GM21515 (cell line): ENCODE data around the gene FHAD1.

Source experiments
- ATAC-seq: cut with Tn5 transposase; IDR thresholded peaks from one replicate; pipeline ENCODE4 v1.9.1; 2021; ENCODE audit not compliant: unreplicated experiment

FHAD1 gene

DNA sequence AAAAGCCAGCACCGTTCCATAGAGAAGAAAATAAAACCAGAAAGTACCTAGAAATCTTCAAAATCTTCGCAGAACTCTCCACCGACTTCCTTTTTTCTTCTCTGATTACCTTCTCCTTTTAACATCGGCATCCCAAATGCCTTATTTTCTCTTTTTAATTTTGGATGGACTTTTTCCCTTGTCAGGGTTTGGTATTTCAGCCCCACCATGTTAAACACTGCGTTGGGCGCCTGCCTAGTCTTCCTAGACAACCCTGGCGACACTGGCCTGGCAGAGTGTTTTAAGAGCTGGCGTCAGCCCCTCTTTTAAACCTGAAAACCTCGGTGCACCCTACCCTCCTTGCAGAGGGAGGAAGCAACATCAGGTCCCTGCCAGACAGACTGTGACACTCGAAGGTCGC lies 96.7 kb downstream of the FHAD1 start:
- ATAC-seq, result no peak

DNA sequence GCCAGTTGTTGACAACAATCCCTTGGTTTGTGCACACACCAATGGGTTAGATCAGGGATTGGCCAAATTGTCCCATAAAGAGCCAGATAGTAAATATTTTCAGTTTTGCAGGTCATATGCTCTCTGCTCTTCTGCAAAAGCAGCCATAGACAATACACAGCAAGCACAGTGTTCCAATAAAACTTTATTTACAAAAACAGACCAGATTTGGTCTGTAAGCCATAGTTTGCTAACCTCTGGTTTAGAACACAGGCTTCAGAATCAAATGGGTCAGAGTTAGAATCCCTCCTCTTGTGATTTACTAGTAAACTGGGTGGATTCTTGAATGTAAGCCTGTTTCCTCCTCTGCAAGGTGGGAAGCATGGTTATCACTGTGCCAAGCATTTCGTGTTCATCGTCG lies 97.4 kb downstream of the FHAD1 start:
- no peak for ATAC-seq

DNA sequence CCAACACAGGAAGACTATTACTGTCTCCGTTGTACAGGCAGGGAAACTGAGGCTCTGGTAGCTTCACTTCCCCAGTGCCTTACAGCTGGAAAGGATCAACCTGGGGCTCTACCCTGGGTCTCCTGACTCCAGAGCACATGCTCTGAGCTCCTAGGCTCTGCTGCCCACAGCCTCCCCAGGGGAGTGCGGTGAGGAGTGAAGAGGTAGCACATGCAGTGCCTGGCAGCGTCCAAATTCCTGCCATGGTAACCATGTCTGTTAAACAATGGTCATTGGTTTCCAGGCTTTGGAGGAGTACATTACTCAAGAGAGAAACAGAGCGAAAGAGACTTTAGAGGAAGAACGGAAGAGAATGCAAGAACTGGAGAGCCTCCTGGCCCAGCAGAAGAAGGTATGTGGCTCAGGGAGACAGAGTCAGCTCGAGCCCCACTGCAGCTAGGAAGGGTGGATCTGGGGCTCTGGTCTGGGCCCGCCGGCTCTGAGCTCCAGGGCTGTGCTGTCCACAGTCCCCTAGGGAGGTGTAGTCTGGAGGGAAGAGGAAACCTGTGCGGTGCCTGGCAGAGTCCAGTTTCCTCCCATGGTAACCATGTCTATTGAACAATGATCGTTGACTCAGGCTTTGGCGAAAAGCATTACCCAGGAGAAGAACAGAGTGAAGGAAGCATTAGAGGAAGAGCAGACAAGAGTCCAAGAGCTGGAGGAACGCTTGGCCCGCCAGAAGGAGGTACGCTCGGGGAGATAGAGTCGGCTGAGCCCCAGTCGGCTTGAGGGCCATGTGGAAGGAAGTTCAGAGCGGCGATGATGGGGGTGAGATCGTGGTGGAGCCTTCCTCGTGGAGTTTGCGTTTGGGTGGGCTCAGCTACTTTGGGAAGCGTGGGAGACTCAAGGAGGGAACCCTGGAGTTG lies 98.0 kb downstream of the FHAD1 start:
- ATAC-seq, result no peak

DNA sequence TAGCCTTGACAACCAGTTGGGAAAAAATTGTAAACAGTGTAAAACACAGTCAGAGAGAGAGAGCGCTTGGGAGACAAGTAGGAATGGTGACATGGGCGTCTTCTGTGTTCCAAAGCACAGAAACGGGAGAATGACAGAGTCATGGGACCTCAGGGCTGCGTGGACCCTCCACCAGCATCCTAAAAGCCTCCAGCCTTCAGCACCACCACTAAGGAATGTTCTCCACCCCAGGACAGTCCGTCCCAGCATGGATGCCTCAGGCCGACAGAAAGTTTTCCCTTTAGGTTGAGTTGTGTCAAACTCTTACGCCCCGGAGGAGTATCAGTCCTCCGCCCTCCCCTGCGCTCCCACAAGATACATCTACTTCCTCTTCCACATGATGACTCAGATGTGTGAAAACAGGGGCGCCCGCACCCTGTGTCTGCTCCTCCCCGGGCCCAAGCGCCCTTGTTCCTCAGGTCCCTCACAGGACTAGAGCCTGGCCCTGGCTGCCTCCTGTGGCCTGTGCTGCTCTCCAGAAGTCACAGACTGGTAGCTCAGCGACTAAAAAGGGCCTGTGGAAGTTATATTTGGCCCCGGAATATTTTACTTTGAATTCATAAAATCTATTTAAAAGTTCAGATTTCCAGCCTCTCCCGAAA lies 98.8 kb downstream of the FHAD1 start:
- no peak for ATAC-seq

DNA sequence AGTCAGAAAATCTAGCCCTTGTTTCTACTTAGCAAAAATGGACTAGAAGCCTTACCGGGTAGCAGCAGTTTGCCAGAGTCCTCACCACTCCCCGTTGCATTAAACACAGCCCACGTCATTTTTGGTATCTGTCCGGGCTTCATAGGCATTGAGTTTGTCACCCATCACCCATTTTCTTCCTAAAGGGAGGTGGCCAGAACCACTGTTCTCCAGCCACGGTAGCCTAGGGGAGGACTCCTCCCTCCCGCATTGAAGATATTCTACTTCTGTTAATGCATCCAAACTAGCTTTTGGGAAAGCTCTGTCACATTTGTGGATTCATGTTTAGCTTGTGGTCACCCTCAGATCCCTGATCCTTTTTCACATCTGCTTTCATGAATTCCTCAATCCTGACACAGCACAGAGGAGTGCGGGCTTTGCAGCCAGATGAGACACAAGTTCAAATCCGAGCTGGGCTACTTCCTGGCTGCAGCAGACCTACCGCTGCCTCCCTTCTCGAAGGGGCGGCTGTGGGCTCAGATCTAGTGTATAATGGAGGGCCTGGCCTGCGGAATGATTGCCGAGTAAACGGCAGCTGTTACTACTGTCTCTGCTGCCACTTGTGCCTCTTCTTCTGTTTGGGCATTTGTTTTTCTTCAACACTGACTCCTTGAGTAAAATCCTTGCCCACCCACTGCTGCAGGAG lies 99.5 kb downstream of the FHAD1 start:
- ATAC-seq, result no peak

DNA sequence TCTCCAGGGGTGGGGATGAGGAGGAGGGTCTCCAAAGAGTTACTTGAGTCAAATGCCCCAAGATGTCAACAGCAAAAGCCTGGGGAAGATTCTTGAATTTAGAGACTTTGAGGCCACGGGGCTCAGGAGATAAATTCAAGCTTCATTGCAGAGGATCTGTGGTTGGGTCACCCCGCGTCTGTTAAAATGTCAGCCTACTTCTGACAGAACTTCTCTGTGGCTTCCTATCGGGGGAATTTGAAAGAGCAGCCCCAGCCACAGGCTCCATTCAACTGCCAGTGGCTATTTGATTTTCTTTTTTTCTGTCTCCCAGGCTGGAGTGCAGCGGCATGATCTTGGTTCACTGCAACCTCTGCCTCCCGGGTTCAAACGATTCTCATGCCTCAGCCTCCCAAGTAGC lies 100.2 kb downstream of the FHAD1 start:
- ATAC-seq, result no peak

DNA sequence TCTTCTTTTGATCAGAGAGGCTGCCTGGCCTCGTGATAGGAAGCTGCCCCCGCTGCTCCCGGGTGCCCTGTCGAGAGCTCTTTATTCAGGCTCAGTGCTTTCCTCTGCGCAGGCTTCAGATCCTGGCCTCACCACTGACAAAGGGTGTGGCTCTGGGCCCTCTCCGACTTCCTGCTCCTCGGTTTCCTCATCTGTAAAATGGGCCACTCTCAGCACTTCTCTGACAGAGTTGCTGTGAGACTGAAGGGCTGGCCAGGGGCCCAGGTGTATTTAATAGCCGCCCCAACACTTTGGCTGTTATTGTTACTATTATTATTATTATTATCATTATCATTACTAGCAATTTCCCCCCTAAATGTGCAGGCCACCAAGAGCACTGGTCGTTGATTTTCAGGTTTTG lies 101.6 kb downstream of the FHAD1 start:
- no peak for ATAC-seq

DNA sequence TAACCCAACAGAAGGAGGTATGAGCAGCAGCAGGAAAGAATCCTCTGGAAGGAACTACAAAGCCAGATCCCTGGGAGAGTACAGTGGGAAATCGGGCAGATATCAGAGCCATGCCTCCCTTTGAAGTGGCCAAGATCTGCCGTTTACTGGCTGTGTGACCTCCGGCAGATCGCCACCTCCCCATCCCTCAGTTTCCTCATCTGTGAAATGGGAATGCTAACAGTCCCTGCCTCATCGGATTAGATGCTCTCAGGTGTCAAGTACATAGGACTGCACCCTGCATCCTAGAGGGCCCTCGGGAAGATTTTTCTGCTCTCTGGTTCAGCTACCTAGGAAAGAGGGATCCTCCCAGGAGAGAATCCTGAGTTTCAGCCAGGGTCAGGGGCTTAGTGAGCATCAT lies 102.1 kb downstream of the FHAD1 start:
- ATAC-seq, result no peak

DNA sequence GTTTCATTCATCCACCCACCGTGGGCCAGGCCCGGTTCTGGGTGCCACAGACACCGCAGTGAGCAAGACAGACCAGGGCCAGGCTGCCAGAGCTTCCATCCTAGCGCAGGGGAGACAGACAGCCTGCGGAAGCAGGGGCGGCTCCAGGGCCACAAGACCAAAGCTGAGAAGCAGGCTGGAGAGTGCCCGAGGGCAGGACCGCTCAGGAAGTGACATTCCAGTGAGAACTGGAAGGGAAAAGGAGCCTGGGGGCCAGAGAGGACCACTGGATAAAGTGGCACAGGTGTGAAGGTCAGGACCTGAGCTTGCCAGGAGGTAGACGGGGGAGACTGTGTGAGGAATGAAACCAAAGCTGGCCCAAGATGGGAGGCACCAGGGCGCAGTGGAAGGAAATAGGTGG lies 103.1 kb downstream of the FHAD1 start:
- ATAC-seq, result no peak

DNA sequence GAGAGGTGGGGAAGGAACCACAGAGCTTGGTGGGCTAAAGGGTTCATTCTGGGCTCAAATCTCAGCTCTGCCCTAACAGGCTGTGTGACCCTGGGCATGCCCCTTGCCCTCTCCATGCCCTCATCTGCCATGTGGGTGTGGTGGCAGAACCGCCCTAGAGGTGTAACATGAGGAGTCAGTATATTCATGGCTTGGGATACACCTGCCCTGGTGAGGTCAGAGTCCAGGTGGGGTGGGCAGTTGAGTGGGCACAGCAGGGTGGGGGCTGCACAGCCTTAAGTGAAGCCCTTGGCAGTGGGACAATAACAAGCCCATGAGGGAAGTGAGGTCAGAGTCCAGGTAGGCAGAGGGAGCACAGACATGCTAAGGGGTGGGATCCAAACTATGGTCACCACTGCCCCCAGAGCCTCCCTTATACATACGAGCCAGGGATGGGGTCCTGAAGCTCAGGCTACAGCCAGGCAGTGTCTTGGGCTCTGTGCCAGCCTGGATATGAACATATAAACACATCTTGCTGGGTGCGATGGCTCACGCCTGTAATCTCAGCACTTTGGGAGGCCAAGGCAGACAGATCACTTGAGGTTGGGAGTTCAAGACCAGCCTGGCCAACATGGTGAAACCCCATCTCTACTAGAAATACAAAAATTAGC lies 103.7 kb downstream of the FHAD1 start:
- ATAC-seq, result no peak

DNA sequence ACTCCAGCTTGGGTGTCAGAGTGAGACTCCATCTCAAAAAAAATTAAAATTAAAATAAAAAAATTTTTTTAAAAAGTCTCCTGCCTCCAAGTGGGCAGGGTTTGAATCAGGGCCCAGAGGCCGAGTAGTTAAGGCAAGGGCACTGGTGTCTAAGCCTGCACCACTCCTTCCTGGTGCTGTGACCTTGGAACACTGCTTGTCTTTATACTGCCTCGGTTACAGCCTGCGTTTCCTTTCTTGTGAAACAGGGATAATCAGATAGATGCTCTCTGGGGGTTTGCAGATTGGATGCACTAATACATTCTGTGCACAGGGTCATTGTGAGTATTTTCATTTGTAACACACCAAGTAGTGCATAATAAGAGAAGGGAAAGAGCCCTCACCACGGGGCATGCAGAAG lies 104.3 kb downstream of the FHAD1 start:
- no peak for ATAC-seq

DNA sequence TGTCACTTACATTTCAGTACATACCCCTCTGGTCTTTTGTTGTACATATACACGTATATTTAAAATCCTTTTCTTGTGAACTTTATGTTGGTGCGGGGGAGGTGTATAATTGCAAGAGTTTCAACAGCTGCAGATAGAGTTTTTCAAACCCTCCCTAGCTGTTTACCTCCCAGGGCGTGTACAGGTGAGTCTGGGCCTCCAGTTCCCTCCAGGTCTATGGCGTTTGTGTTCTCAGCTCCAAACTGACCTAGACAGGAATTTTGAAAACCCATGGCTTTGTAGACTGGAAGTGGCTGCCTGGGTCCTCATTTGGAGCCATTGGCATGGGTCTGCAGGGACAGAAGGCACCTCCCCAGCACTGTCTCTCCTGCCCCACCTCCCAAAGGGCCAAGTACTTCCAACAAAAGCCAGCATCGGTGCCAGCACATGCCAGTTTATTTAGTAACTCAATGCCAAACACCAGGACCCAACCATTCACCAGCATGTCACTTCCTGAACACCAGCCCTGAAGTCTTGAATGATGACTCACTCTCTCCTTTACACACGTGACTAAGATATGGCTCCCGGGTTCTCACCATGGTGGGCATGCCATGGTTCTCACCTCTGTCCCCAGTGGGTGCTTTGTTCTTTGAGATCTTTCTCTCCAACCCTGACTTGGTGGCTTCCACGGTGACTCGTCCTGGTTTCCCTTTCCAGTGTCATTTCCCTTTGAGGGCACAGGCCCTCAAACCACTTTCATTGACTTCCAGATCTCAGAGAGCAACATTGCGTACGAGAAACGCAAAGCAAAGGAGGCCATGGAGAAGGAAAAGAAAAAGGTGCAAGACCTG lies 105.3 kb downstream of the FHAD1 start:
- no peak for ATAC-seq

DNA sequence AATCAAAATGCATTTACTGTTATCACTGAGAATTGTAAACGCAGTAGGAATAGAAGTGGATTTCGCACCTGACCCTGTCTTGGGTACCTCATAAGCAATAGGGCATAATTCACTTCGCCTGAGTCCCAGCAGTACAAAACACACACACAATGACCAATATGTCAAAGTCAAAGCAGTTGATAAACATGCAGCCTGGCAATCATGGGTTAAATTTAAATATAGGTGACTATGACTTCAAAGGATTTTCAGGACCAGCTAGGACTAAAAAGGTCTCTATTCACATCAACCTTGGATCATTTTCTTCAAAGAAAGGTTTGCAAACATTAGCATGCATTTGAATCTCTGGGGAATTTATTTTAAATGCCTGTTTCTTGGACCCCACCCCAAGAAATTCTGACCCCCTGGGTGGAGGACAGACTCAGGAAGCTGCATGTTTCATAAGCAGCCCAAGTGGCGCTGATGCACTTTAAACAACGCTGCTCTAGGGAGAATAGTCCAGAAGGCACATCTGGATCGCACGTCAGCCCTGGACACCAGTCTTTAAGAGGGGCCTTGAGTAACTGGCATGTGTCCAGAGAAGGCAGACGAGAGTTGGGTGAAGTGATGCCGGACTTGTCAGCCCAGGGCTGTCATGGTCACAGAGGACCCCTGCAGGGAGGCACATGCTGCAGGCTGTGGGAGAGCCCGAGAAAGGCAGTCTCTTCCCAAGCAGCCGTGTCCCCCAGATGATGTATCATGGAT lies 107.0 kb downstream of the FHAD1 start:
- no peak for ATAC-seq

DNA sequence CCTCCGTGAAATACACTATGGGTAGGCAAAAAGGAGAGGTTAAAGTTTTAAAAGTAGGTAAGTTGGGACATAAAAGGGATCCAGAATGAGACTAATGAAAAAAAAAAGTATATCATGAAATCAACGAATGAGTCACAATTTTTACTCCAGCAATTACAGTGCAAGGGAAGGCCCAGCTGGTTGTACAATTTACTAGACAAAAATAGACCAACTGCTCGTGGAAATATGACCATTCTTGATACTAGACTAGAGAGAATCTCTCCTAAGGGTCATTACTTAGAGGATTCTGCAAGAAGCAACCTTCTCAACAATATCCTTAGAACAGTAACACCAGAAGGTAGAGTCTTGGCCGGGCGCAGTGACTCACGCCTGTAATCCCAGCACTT lies 107.5 kb downstream of the FHAD1 start:
- ATAC-seq, result no peak

DNA sequence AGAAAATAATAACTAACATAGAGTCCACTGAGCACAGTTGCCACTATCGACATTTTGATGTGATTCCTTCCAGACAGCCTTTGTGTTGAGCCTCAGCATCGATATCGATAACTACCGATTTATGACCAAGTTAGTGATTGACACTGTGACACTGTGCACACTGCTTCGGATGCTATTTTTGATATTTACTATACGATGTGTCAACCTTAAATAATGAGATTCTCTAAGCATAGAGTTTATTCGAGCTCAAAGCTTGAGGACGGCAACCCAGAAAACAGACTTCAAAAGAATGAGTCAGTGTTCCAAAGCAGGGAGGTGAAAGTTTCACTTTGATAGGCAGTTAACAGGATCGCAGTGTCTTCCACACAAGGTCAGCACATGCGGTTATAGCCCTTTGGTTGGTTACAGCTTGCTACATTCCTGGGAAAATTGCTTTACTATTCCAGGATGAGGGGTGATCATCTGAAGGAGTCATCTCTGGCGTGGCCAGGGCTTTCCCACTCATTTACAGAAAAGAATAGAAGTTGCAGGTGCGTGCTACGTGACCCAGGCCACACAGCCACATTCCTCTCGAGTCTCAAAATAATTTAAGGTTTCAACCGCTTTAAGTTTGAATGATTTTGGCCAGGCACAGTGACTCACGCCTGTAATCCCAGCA lies 109.1 kb downstream of the FHAD1 start:
- ATAC-seq, result no peak

DNA sequence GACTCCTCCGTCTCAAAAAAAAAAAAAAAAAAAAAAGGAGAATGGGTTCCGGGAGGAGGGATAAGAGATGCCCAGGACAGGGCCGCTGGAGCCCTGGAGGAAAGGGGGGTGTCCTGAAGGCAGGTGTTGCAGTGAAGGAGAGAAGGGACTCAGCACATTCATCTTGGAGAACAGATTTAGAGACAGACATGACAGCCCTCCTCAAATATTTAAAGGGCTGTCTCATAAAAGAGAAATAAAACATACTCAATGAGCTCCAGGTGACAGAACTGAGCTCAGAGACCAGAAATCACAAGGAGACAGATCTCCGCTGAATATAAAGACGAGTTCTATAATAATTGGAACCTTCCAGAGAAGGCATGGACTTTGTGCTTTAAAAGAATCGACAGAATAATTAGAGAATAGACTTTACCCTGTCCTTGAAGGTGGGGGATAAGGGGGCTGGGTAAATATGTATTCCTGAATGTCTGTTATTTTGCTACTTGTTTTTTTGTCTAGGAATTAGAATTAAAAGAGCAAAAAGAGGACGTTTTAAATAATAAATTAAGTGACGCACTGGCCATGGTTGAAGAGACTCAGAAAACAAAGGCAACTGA lies 110.7 kb downstream of the FHAD1 start:
- ATAC-seq, result no peak

DNA sequence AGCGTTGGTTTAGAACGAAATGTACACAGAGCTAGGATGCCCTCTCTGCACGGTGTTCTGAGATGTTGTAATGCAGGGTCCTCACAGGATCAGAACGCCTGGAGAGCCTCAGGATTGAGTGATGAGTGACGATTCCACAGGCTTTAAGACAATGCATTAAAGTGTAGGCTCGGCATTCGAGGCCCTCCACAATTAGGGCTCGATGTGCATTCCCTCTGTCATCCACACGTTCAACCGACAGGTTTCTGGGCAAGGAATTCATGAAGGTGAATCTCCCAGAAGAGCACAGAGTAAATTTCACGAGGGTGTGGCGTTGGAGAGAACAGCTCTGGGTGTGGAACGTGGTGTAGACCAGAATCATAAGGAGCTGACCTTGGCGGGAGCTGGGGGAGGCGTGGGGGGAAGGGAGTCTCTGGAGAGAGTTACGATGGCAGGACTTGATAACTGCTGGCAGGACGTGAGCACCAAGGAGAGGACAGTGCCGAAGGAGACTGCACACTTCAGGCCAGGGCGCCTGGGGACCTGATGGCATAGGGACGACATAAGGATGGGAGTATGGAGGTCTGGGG lies 111.6 kb downstream of the FHAD1 start:
- no peak for ATAC-seq

DNA sequence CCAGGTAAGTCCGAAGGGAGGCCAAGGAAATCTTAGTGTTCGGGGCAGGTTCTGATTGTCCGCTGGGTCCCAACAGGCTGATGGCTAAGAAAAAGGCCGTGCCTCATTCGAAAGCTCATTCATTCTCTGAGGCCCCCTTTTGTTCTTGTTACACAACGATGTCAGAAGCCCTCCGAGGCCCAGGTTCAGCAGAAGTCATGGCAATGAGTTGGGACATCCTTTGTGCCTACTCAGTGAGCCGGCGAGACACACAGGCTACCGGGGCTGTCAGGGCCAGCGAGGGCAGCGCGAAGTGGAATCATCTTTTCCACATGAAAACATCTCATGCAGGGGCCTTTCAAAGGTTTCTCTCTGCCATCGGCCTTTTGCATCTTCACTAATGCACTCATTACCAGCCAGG lies 113.7 kb downstream of the FHAD1 start:
- ATAC-seq, result no peak
